Measurements from ENCODE around the gene GJE1. TPM values are rescaled to one million over a fixed set of nuclear protein-coding genes. Genes with fewer than 3 reads are reported as not detected.
A peak's percentile ranks its signal among the peaks of the same experiment; 100 is the strongest.
"Not testable (repeated sequence)": the region's sequence is repeated elsewhere in the genome, so short reads cannot be mapped to it uniquely, and the experiment has no call there.

Gene GJE1
- total RNA-seq, 1 donor from 2014 or later: not detected

DNA sequence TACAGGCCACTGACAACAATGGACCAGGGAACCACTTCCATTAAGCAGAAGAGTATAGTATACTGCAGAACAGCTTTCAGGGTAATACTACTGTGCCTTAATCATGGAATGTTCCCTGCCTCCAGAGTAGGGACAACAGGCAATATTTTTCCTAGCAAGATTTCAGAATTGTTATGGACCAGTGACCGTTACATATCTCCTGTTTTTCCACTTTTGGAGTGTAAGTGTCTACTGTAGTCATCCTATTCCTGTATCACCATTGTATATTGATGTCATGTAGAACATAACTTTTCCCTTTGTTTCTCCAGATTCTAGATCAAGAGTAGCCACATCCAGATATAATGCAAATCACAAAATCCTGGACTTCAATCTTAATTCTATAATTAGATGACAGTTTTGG lies 1.9 kb upstream of the GJE1 start:
- no peak overlapping the region for H3K4me3 ChIP-seq (ENCODE audit: low read length in 3 of 3)
- H3K9ac ChIP-seq (ENCODE audit: low read depth in 1 of 3, low read length in 3 of 3): no peak overlapping the region
- no peaks in the 10 kb centered on the region for H3K36me3 ChIP-seq (ENCODE audit: control insufficient read depth in 3 of 3, insufficient read depth in 3 of 3, low read length in 3 of 3)
- no peaks in the 10 kb centered on the region for H3K27me3 ChIP-seq (ENCODE audit: control insufficient read depth in 3 of 3, insufficient read depth in 3 of 3, low read length in 3 of 3)
- H3K9me3 ChIP-seq (ENCODE audit: control insufficient read depth in 3 of 3, low read length in 3 of 3): peaks cover 0 to 2% (median 0%) of the 10 kb centered on the region in 3 donors
- H3K27ac ChIP-seq (ENCODE audit: low read depth, low read length): no peak overlapping the region
- no peaks in the 10 kb centered on the region for H3K4me1 ChIP-seq (ENCODE audit: control insufficient read depth in 3 of 3, insufficient read depth in 3 of 3, low read length in 3 of 3)

GRCh38 chr6:142138876-142139275 lies 6.2 kb downstream of the GJE1 start:
- no peaks in the 10 kb centered on the region for H3K4me1 ChIP-seq (ENCODE audit: control insufficient read depth in 3 of 3, insufficient read depth in 3 of 3, low read length in 3 of 3)
- H3K9me3 ChIP-seq (ENCODE audit: control insufficient read depth in 3 of 3, low read length in 3 of 3): no peaks in the 10 kb centered on the region
- H3K36me3 ChIP-seq (ENCODE audit: control insufficient read depth in 3 of 3, insufficient read depth in 3 of 3, low read length in 3 of 3): no peaks in the 10 kb centered on the region
- H3K9ac ChIP-seq (ENCODE audit: low read depth in 1 of 3, low read length in 3 of 3): no peak overlapping the region
- H3K27ac ChIP-seq (ENCODE audit: low read depth, low read length): no peak overlapping the region
- no peaks in the 10 kb centered on the region for H3K27me3 ChIP-seq (ENCODE audit: control insufficient read depth in 3 of 3, insufficient read depth in 3 of 3, low read length in 3 of 3)
- H3K4me3 ChIP-seq (ENCODE audit: low read length in 3 of 3): no peak overlapping the region

- H3K36me3 ChIP-seq (ENCODE audit: control insufficient read depth in 3 of 3, insufficient read depth in 3 of 3, low read length in 3 of 3); H3K9me3 ChIP-seq (ENCODE audit: control insufficient read depth in 3 of 3, low read length in 3 of 3); H3K27ac ChIP-seq (ENCODE audit: low read depth, low read length); H3K4me3 ChIP-seq (ENCODE audit: low read length in 3 of 3); H3K9ac ChIP-seq (ENCODE audit: low read depth in 1 of 3, low read length in 3 of 3); H3K27me3 ChIP-seq (ENCODE audit: control insufficient read depth in 3 of 3, insufficient read depth in 3 of 3, low read length in 3 of 3); H3K4me1 ChIP-seq (ENCODE audit: control insufficient read depth in 3 of 3, insufficient read depth in 3 of 3, low read length in 3 of 3): not testable (repeated sequence)
Observed at GRCh38 chr6:142141531-142141930, 8.8 kb downstream of the GJE1 start.

- peaks cover 7 to 10% (median 10%) of the 10 kb centered on the region in 3 donors for H3K4me1 ChIP-seq (ENCODE audit: control insufficient read depth in 3 of 3, insufficient read depth in 3 of 3, low read length in 3 of 3)
- H3K27ac ChIP-seq (ENCODE audit: low read depth, low read length): peak within 1 kb of the TSS; percentile 45
- no peaks in the 10 kb centered on the region for H3K27me3 ChIP-seq (ENCODE audit: control insufficient read depth in 3 of 3, insufficient read depth in 3 of 3, low read length in 3 of 3)
- no peaks in the 10 kb centered on the region for H3K36me3 ChIP-seq (ENCODE audit: control insufficient read depth in 3 of 3, insufficient read depth in 3 of 3, low read length in 3 of 3)
- peak within 1 kb of the TSS; percentile 80 to 87 (median 85) for H3K9ac ChIP-seq (ENCODE audit: low read depth in 1 of 3, low read length in 3 of 3)
- no peaks in the 10 kb centered on the region for H3K9me3 ChIP-seq (ENCODE audit: control insufficient read depth in 3 of 3, low read length in 3 of 3)
- peak within 1 kb of the TSS; percentile 92 to 99 (median 97) for H3K4me3 ChIP-seq (ENCODE audit: low read length in 3 of 3)
Observed at GRCh38 chr6:142146828-142147662, 14.3 kb downstream of the GJE1 start, which contains the start of the genes NMBR and VTA1. NMBR (minus strand) TSS chr6:142147122; CDS start chr6:142088658, 58,464 bp downstream. VTA1 (plus strand) TSS chr6:142147263; CDS start chr6:142147288, 25 bp downstream.

DNA sequence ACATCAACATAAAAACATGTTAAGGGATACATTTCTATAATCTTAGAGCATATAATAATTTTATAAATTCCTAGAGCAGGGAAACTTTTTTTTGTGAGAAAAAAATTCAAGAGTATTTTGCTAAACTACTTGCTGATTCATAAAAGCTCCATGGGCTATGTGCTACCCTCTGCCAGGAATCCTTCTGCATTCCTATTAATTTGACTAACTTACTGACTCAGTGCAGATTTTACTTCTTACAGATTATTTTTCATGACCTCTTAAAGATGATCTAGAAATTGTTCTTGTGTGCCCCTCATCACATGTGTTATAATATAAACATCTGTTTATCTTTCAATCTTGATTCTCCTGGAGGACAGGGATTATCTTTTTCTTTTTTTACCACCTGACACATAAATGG lies 20.0 kb downstream of the GJE1 start:
- Histone ChIP-seq H3K4me3 (ENCODE audit: low read length in 3 of 3) (no peak overlapping the region), H3K4me1 (ENCODE audit: control insufficient read depth in 3 of 3, insufficient read depth in 3 of 3, low read length in 3 of 3) (peaks cover 7 to 10% (median 9%) of the 10 kb centered on the region in 3 donors), H3K27ac (ENCODE audit: low read depth, low read length) (no peak overlapping the region), H3K36me3 (ENCODE audit: control insufficient read depth in 3 of 3, insufficient read depth in 3 of 3, low read length in 3 of 3) (no peaks in the 10 kb centered on the region), H3K9ac (ENCODE audit: low read depth in 1 of 3, low read length in 3 of 3) (no peak overlapping the region), H3K9me3 (ENCODE audit: control insufficient read depth in 3 of 3, low read length in 3 of 3) (no peaks in the 10 kb centered on the region), H3K27me3 (ENCODE audit: control insufficient read depth in 3 of 3, insufficient read depth in 3 of 3, low read length in 3 of 3) (no peaks in the 10 kb centered on the region)

DNA sequence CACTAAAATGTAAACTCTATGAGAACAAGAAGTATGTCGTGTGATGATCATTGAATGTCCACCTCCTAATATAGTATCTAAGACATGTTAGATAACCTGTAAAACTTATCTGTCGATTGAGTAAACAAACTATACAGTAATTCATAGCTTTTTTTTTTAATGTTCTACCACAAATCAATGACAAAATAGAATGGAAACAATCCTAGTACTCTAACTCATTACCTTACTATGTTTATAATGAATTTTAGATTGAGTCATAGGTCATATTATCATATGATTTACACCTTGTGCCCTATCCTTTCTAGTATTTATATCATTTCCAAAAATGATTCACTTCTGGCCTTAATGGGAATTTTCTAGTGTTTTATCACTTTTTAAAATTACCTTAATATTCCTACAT lies 20.5 kb downstream of the GJE1 start:
- Histone ChIP-seq H3K27ac (ENCODE audit: low read depth, low read length) (no peak overlapping the region), H3K9me3 (ENCODE audit: control insufficient read depth in 3 of 3, low read length in 3 of 3) (no peaks in the 10 kb centered on the region), H3K9ac (ENCODE audit: low read depth in 1 of 3, low read length in 3 of 3) (no peak overlapping the region), H3K4me3 (ENCODE audit: low read length in 3 of 3) (no peak overlapping the region), H3K27me3 (ENCODE audit: control insufficient read depth in 3 of 3, insufficient read depth in 3 of 3, low read length in 3 of 3) (no peaks in the 10 kb centered on the region), H3K4me1 (ENCODE audit: control insufficient read depth in 3 of 3, insufficient read depth in 3 of 3, low read length in 3 of 3) (peaks cover 4 to 7% (median 4%) of the 10 kb centered on the region in 3 donors), H3K36me3 (ENCODE audit: control insufficient read depth in 3 of 3, insufficient read depth in 3 of 3, low read length in 3 of 3) (no peaks in the 10 kb centered on the region)

DNA sequence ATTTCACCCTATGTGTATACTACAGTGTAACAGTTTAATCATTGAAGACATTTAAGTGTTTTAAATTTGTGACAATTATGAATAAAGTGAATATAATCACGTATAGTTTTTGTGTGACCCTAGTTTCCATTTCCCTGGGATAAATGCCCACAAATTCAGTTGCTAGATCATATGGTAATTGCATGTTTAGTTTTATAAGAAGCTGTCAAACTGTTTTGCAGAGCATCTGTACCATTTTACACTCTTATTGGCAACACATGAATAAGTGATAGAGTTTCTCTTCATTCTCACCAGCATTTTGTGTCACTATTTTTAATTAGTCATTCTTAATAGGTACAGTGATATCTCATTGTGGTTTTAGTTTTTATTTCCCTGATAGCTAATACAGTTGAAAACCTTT lies 21.6 kb downstream of the GJE1 start:
- no peaks in the 10 kb centered on the region for H3K4me1 ChIP-seq (ENCODE audit: control insufficient read depth in 3 of 3, insufficient read depth in 3 of 3, low read length in 3 of 3)
- H3K27ac ChIP-seq (ENCODE audit: low read depth, low read length): no peak overlapping the region
- H3K36me3 ChIP-seq (ENCODE audit: control insufficient read depth in 3 of 3, insufficient read depth in 3 of 3, low read length in 3 of 3): no peaks in the 10 kb centered on the region
- no peak overlapping the region for H3K4me3 ChIP-seq (ENCODE audit: low read length in 3 of 3)
- H3K9me3 ChIP-seq (ENCODE audit: control insufficient read depth in 3 of 3, low read length in 3 of 3): no peaks in the 10 kb centered on the region
- H3K9ac ChIP-seq (ENCODE audit: low read depth in 1 of 3, low read length in 3 of 3): no peak overlapping the region
- H3K27me3 ChIP-seq (ENCODE audit: control insufficient read depth in 3 of 3, insufficient read depth in 3 of 3, low read length in 3 of 3): no peaks in the 10 kb centered on the region

- no peaks in the 10 kb centered on the region for H3K9me3 ChIP-seq (ENCODE audit: control insufficient read depth in 3 of 3, low read length in 3 of 3)
- H3K27me3 ChIP-seq (ENCODE audit: control insufficient read depth in 3 of 3, insufficient read depth in 3 of 3, low read length in 3 of 3): no peaks in the 10 kb centered on the region
- H3K4me1 ChIP-seq (ENCODE audit: control insufficient read depth in 3 of 3, insufficient read depth in 3 of 3, low read length in 3 of 3): no peaks in the 10 kb centered on the region
- no peak overlapping the region for H3K4me3 ChIP-seq (ENCODE audit: low read length in 3 of 3)
- no peaks in the 10 kb centered on the region for H3K36me3 ChIP-seq (ENCODE audit: control insufficient read depth in 3 of 3, insufficient read depth in 3 of 3, low read length in 3 of 3)
- H3K27ac ChIP-seq (ENCODE audit: low read depth, low read length): no peak overlapping the region
- no peak overlapping the region for H3K9ac ChIP-seq (ENCODE audit: low read depth in 1 of 3, low read length in 3 of 3)
Observed at GRCh38 chr6:142155091-142155490, 22.4 kb downstream of the GJE1 start.

DNA sequence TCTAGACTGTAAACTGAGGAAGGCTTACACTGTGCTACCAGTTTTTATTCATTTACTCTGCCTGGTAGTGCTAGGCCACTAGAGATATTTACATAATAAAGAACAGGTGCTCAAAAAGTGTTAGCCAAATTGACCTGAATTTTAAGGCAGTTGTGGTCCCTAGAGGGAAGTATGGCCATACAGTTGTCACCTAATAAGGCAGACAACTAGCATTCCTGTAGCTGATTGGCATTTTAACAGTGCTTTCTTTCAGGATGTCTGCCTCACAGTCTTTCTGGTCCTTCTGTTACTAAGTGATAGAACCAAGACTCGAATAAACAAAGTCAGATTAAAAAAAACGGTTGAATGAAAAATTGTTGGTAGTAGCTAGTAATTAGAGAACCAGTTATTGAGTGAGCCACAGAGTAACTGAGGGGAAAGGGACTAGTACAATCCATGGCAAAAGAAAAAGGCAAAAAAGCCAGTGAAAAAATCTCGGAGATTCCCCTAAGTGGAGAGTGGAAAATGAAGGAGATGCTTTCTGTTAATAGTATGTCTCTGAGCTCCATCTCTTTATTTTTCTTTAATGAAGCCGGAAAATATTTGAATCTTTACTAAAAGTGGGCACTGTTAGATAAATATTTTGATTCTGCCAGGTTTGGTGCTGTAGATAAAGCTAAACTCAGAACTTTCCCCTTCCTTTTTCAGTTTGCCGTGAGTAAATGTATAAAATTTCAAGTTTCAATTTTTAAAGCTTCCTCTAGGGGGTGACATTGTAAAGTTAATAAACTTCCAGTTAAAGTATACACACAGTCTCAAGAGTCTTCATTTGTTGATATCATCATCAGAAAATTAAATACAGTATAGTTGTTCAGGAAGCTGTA lies 23.4 kb downstream of the GJE1 start:
- no peaks in the 10 kb centered on the region for H3K36me3 ChIP-seq (ENCODE audit: control insufficient read depth in 3 of 3, insufficient read depth in 3 of 3, low read length in 3 of 3)
- no peaks in the 10 kb centered on the region for H3K9me3 ChIP-seq (ENCODE audit: control insufficient read depth in 3 of 3, low read length in 3 of 3)
- no peaks in the 10 kb centered on the region for H3K27me3 ChIP-seq (ENCODE audit: control insufficient read depth in 3 of 3, insufficient read depth in 3 of 3, low read length in 3 of 3)
- no peak overlapping the region for H3K9ac ChIP-seq (ENCODE audit: low read depth in 1 of 3, low read length in 3 of 3)
- H3K4me1 ChIP-seq (ENCODE audit: control insufficient read depth in 3 of 3, insufficient read depth in 3 of 3, low read length in 3 of 3): no peaks in the 10 kb centered on the region
- no peak overlapping the region for H3K27ac ChIP-seq (ENCODE audit: low read depth, low read length)
- no peak overlapping the region for H3K4me3 ChIP-seq (ENCODE audit: low read length in 3 of 3)

- not testable (repeated sequence) for H3K27ac ChIP-seq (ENCODE audit: low read depth, low read length); H3K4me1 ChIP-seq (ENCODE audit: control insufficient read depth in 3 of 3, insufficient read depth in 3 of 3, low read length in 3 of 3); H3K27me3 ChIP-seq (ENCODE audit: control insufficient read depth in 3 of 3, insufficient read depth in 3 of 3, low read length in 3 of 3); H3K9ac ChIP-seq (ENCODE audit: low read depth in 1 of 3, low read length in 3 of 3); H3K36me3 ChIP-seq (ENCODE audit: control insufficient read depth in 3 of 3, insufficient read depth in 3 of 3, low read length in 3 of 3); H3K4me3 ChIP-seq (ENCODE audit: low read length in 3 of 3); H3K9me3 ChIP-seq (ENCODE audit: control insufficient read depth in 3 of 3, low read length in 3 of 3)
Observed at GRCh38 chr6:142156758-142157068, 24.0 kb downstream of the GJE1 start.

Data from skeletal muscle tissue (tissue), 4 donors.